A673 (cell line): ENCODE measurements around the gene PRM3.

Experiments
- EZH2 ChIP-seq: fragments of 200-600 bp; sonication (generic); IDR thresholded peaks from 2 replicates; pipeline ENCODE4 v1.6.1; 2017; ENCODE audit warnings: borderline replicate concordance, low read depth, mild to moderate bottlenecking, mixed read lengths, antibody characterized with exemption, low read length; ENCODE audit not compliant: poor library complexity, severe bottlenecking
- TF ChIP-seq, protein P1 (sequence below): fragments of 300-800, 200-600 bp; sonication (generic); conservative IDR thresholded peaks from 2 replicates; pipeline ENCODE4 v1.5.1; 2017; ENCODE audit warnings: low read depth, mild to moderate bottlenecking, antibody characterized with exemption, low read length, moderate library complexity, mixed read lengths

GRCh38 chr16:11277607-11278337 lies 4.3 kb upstream of the PRM3 start:
- TF ChIP-seq, protein P1, sequence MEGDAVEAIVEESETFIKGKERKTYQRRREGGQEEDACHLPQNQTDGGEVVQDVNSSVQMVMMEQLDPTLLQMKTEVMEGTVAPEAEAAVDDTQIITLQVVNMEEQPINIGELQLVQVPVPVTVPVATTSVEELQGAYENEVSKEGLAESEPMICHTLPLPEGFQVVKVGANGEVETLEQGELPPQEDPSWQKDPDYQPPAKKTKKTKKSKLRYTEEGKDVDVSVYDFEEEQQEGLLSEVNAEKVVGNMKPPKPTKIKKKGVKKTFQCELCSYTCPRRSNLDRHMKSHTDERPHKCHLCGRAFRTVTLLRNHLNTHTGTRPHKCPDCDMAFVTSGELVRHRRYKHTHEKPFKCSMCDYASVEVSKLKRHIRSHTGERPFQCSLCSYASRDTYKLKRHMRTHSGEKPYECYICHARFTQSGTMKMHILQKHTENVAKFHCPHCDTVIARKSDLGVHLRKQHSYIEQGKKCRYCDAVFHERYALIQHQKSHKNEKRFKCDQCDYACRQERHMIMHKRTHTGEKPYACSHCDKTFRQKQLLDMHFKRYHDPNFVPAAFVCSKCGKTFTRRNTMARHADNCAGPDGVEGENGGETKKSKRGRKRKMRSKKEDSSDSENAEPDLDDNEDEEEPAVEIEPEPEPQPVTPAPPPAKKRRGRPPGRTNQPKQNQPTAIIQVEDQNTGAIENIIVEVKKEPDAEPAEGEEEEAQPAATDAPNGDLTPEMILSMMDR, result no peak
- no peak for TF ChIP-seq EZH2
